HepG2 (cell line): ENCODE results near the gene CABLES2. TPM values are rescaled to one million over a fixed set of nuclear protein-coding genes. Genes with fewer than 3 reads are reported as not detected.

ENCODE experiments used
- ATAC-seq: fragments of 200-7000 bp; cut with Tn5 transposase; 3 replicates; pipeline ENCODE4 v1.9.1; 2020; ENCODE audit warnings: mild to moderate bottlenecking, moderate library complexity
- BruUV-seq: library from RNA; stranded (reverse); fragments of 400-500 nt; replicated peaks from 2 replicates; lab custom pipeline; 2021; lab: Mats Ljungman, UMichigan
- CTCF ChIA-PET: fragments of 300-600 bp; formaldehyde crosslinking; extraction: SDS; loops from one replicate; lab custom pipeline; 2021; ENCODE audit warnings: low total read pairs, inconsistent platforms, low intra/inter-chr PET ratio; lab: Yijun Ruan, JAX
- POLR2A ChIA-PET: fragments of 350-600 bp; sonication (Branson Sonifier 250); formaldehyde crosslinking; loops from one replicate; lab custom pipeline; 2020; ENCODE audit warnings: antibody characterized with exemption, inconsistent platforms; lab: Yijun Ruan, JAX
- DNase-seq: peaks from one replicate; pipeline ENCODE4 v3.0.0-alpha.2; 2015; ENCODE audit warnings: low spot score
- FAIRE-seq: peaks from 3 replicates; lab custom pipeline; 2011; peaks lifted over from hg19 to GRCh38; lab: Jason Lieb, UNC
- H2AFZ ChIP-seq: one replicate; pipeline ENCODE4 v1.6.1; 2011; ENCODE audit warnings: low read length, inconsistent platforms
- H3K27ac ChIP-seq: fragments of 300-600 bp; 3 replicates; pipeline ENCODE4 v1.8.0; 2011; ENCODE audit warnings: mixed run types, mild to moderate bottlenecking, mixed read lengths, low read length, inconsistent platforms; ENCODE audit not compliant: insufficient read depth; ENCODE audit errors: extremely low read length
- H3K27me3 ChIP-seq, 2 experiments: fragments of 200-600 bp in 1 of 2; 2 replicates in 1 of 2; 3 replicates in 1 of 2; pipeline versions ENCODE4 v1.6.0 to v1.8.0; 2011; ENCODE audit warnings: low read length in 2 of 2, mild to moderate bottlenecking in 2 of 2, moderate library complexity in 2 of 2, inconsistent platforms in 1 of 2; ENCODE audit not compliant: insufficient read depth in 2 of 2, control insufficient read depth in 1 of 2
- H3K36me3 ChIP-seq, 2 experiments: fragments of 200-600 bp in 1 of 2; replicated peaks in 1 of 2; 2 replicates in 1 of 2; 3 replicates in 1 of 2; pipeline versions ENCODE4 v1.5.1 to v1.8.0; 2011; ENCODE audit warnings: low read length in 2 of 2, inconsistent platforms in 1 of 2; ENCODE audit not compliant: insufficient read depth in 2 of 2, control insufficient read depth in 1 of 2
- H3K4me1 ChIP-seq: 2 replicates; pipeline ENCODE4 v1.5.1; 2012; ENCODE audit warnings: low read length, inconsistent platforms; ENCODE audit not compliant: insufficient read depth
- H3K4me2 ChIP-seq: 2 replicates; pipeline ENCODE4 v1.6.0; 2011; ENCODE audit warnings: low read depth, low read length, inconsistent platforms
- H3K4me3 ChIP-seq, 3 experiments: fragments of 200-600 bp in 1 of 3; sonication (generic), shearing (Covaris generic) in 1 of 3; replicated peaks in 1 of 3; 2 replicates each; pipeline ENCODE4 v1.5.1; 2011 to 2016; ENCODE audit warnings: low read length in 3 of 3, inconsistent platforms in 2 of 3, low read depth in 2 of 3, mild to moderate bottlenecking in 2 of 3, control low read depth in 1 of 3, mixed read lengths in 1 of 3; ENCODE audit not compliant: insufficient read depth in 1 of 3
- H3K79me2 ChIP-seq: one replicate; pipeline ENCODE4 v1.6.1; 2011; ENCODE audit warnings: low read length, inconsistent platforms; ENCODE audit not compliant: insufficient read depth
- H3K9ac ChIP-seq: 2 replicates; pipeline ENCODE4 v1.6.0; 2011; ENCODE audit warnings: mild to moderate bottlenecking, low read depth, low read length, inconsistent platforms; ENCODE audit not compliant: insufficient read depth
- H3K9me3 ChIP-seq: 2 replicates; pipeline ENCODE4 v1.5.1; 2012; ENCODE audit warnings: mild to moderate bottlenecking, low read length
- H4K20me1 ChIP-seq: 2 replicates; pipeline ENCODE4 v1.6.0; 2011; ENCODE audit warnings: inconsistent platforms, mild to moderate bottlenecking, low read length, moderate library complexity; ENCODE audit not compliant: insufficient read depth
- AGO2 ChIP-seq: fragments of 200-400 bp; formaldehyde crosslinking; optimal IDR thresholded peaks from 2 replicates; pipeline ENCODE3; 2017; ENCODE audit warnings: mild to moderate bottlenecking, low read depth, low read length, moderate library complexity
- FOXJ3 ChIP-seq: sonication (generic); formaldehyde crosslinking; IDR thresholded peaks from 2 replicates; pipeline ENCODE4 v1.4.0; 2020; ENCODE audit warnings: missing genetic modification reagents, mild to moderate bottlenecking, borderline replicate concordance
- MIER2 ChIP-seq: IDR thresholded peaks from 2 replicates; pipeline ENCODE4 v1.6.1; 2016; ENCODE audit warnings: missing biosample characterization, missing genetic modification reagents
- MLLT10 ChIP-seq: sonication (generic); formaldehyde crosslinking; IDR thresholded peaks from 2 replicates; pipeline ENCODE4 v1.4.0; 2020; ENCODE audit warnings: missing genetic modification reagents
- RBM22 ChIP-seq: fragments of 200-400 bp; formaldehyde crosslinking; optimal IDR thresholded peaks from 2 replicates; pipeline ENCODE3; 2017; ENCODE audit warnings: mild to moderate bottlenecking, low read length, moderate library complexity
- RFXAP ChIP-seq: sonication (generic); formaldehyde crosslinking; IDR thresholded peaks from 2 replicates; pipeline ENCODE4 v1.4.0; 2020; ENCODE audit warnings: missing genetic modification reagents, borderline replicate concordance
- TBP ChIP-seq: sonication (generic); formaldehyde crosslinking; IDR thresholded peaks from 2 replicates; pipeline ENCODE4 v1.5.0; 2020; ENCODE audit warnings: missing genetic modification reagents
- ZC3H13 ChIP-seq: sonication (generic); formaldehyde crosslinking; IDR thresholded peaks from 2 replicates; pipeline ENCODE4 v1.8.1; 2023; ENCODE audit warnings: mild to moderate bottlenecking, missing genetic modification reagents, moderate library complexity
- ZNF264 ChIP-seq: sonication (generic); formaldehyde crosslinking; IDR thresholded peaks from 2 replicates; pipeline ENCODE4 v1.4.0; 2020; ENCODE audit warnings: missing genetic modification reagents
- ZNF274 ChIP-seq: sonication (generic); formaldehyde crosslinking; IDR thresholded peaks from 2 replicates; pipeline ENCODE4 v1.5.1; 2020; ENCODE audit warnings: mild to moderate bottlenecking, missing genetic modification reagents
- WGBS: methylation state at CpG from one replicate; pipeline ENCODE4 v1.1.6; 2017; ENCODE audit warnings: low lambda C conversion rate; 5-methylcytosine and 5-hydroxymethylcytosine counted together
- in situ Hi-C: cut with HindIII; loops from 2 replicates; pipeline ENCODE4 v1.10.0; 2017; ENCODE audit warnings: low pct_unique_long_range_greater_than_20kb; ENCODE audit not compliant: extremely low pct_ligation_motif_present
- intact Hi-C: fragments of 100-400 bp; cut with micrococcal nuclease; formaldehyde crosslinking; loops from one replicate; pipeline ENCODE4 v1.10.0; 2022; ENCODE audit not compliant: unreplicated experiment
- polyA plus RNA-seq, 8 experiments: library from polyadenylated mRNA; depleted of rRNA in 3 of 8; stranded (reverse) in 7 of 8; unstranded in 1 of 8; fragments of >200 nt; fragmentation: Illumina TruSeq in 4 of 8; extraction: Trizol in 4 of 8; gene quantifications; 2 replicates each; pipeline versions ENCODE4 v1.2.1 to v1.2.3, GENCODE V29; 2011 to 2016; ENCODE audit warnings: low read depth in 4 of 8, missing spikeins in 1 of 8, mixed read lengths in 1 of 8; ENCODE audit not compliant: insufficient read depth in 1 of 8
- total RNA-seq, 5 experiments: library from RNA; depleted of rRNA; stranded (reverse); fragments of >200 nt; fragmentation: Illumina TruSeq; extraction: Trizol; gene quantifications; 2 replicates each; pipeline ENCODE4 v1.2.3, GENCODE V29; 2016; ENCODE audit warnings: low read depth in 1 of 5
- TF ChIP-seq, protein P1 (sequence below): sonication (generic); formaldehyde crosslinking; IDR thresholded peaks from 2 replicates; pipeline ENCODE4 v1.8.1; 2023; ENCODE audit warnings: mild to moderate bottlenecking, moderate library complexity, missing genetic modification reagents
- TF ChIP-seq, protein P2 (sequence below): sonication (generic); formaldehyde crosslinking; IDR thresholded peaks from 2 replicates; pipeline ENCODE4 v1.4.0; 2020; ENCODE audit warnings: mild to moderate bottlenecking, missing genetic modification reagents
- TF ChIP-seq, protein P3 (sequence below): sonication (generic); formaldehyde crosslinking; IDR thresholded peaks from 2 replicates; pipeline ENCODE4 v1.5.1; 2020; ENCODE audit warnings: mild to moderate bottlenecking, missing genetic modification reagents, moderate library complexity

Gene CABLES2
- total and polyA plus RNA-seq, 2 of the 13 experiments (the other 11 are each of a cell fraction or from before 2014, with no cell fraction given): 5.2 to 9.7 TPM

DNA sequence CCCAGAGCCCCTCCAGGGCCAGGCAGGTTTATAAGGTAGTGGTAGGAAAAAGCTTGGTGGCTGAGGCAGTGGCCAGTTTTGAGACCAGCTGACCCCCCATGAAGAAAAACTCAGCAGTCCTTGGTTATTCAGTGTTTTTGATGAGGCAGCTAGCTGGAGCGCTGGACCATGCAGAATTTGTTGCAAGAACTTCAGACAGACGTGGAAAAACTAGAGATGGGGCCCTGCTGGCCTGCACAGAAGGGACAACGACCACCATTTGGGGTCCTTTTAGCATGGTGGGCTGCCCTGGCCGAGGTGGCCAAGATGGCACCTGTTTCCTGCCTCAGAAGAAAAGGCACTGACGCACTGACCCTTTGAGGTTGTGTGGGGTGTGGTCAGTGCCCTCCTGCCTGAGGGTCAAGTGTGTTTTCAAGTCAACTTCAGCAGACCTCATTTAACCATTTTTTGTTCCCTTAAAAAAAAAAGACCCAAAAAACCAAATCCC, 17.4 kb downstream of the CABLES2 start (continued):
- no peak for TF ChIP-seq MIER2 (CRISPR knock-in tag)
- TF ChIP-seq AGO2: peak; percentile 68
- TF ChIP-seq, protein P1, sequence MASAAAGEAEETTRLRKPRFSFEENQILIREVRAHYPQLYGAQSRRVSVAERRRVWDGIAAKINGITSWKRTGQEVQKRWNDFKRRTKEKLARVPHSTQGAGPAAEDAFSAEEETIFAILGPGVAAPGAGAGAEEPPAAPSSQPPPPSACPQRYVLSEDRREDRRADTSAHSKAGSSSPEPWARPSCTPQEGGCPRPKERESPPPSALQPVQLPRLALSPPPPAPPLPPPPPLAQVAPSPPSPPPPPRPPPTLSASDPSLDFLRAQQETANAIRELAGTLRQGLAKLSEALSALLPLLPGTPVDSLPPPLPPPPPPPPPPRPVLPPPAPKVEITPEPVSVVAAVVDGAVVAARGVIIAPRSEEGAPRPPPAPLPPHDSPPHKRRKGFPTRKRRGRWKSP (CRISPR knock-in tag): no peak
- no peak for TF ChIP-seq ZNF264

DNA sequence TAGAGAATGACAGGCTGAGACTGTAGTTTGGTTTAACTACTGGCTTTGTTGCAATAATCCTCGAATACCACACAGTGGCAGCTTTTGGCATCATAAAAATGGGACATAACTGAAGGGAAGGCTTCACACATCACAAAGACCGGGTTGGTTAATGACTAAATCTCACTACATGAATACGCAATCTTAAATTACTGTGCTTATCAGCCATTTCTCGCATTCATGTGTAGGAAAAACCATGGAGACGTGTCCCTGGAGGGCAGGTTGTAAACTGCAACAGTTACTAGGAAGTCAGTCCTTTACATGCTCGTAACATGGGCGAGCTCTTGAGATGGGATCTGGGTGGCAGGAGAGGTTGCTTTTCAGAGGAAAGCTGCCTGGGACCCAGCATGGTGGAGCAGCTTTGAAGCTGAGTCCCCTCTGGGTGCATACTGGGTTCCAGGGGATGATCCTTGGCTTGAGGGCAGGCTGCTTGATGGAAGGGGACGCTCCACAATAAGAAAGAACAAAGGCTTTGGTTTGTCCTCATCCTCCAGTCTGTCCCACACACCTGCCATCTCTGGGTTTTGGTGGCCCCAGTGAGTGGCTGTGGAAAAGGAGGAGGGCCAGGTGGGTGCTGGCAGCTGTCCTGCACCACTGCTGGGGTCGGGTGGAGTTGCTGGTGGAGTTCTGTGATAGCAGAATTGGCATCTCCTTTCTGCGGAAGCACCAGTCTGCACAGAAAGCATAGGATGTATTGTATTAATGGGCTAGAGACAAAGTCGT, 18.1 kb downstream of the CABLES2 start:
- Histone ChIP-seq H3K4me2 (peak overlapping the region; percentile 97), H3K9ac (0 out of 2 replicates have a peak overlapping the region, but pooled peaks have one; percentile 1), H3K9me3 (no peaks in the 10 kb centered on the region), H3K79me2 (peaks cover 40% of the 10 kb centered on the region), H3K4me1 (peaks cover 29% of the 10 kb centered on the region), H2AFZ (no peak overlapping the region), H3K27me3 (no peaks in the 10 kb centered on the region; a peak in 2 of 5 replicates), H3K4me3 (no peak overlapping the region; a peak in 1 of 6 replicates), H4K20me1 (peaks cover 15% of the 10 kb centered on the region), H3K27ac (peak overlapping the region; percentile 0), H3K36me3 (peaks cover 19 to 42% of the 10 kb centered on the region in 2 experiments)
- CTCF ChIA-PET: no interaction called here
- peak; percentile 34 for FAIRE-seq
- DNase-seq: no peak
- in situ Hi-C loops (no loop called here), intact Hi-C loops (no loop called here)
- POLR2A ChIA-PET: interaction anchor here (1.1 to 4.5 kb wide), 3 partner anchors 13 to 22 kb away, joined by 3 to 31 read pairs (median 6); no protein-coding TSS in a partner anchor
- ATAC-seq: no peak
- 95% methylated on average over 11 of the region's 11 CpGs for WGBS
- BruUV-seq: no TSS peak
- peak; percentile 53; the same call in 1 of the 2 replicates for TF ChIP-seq RFXAP (CRISPR knock-in tag)
- TF ChIP-seq MLLT10 (CRISPR knock-in tag): peak; percentile 72; the same call in 1 of the 2 replicates
- TF ChIP-seq, protein P2, sequence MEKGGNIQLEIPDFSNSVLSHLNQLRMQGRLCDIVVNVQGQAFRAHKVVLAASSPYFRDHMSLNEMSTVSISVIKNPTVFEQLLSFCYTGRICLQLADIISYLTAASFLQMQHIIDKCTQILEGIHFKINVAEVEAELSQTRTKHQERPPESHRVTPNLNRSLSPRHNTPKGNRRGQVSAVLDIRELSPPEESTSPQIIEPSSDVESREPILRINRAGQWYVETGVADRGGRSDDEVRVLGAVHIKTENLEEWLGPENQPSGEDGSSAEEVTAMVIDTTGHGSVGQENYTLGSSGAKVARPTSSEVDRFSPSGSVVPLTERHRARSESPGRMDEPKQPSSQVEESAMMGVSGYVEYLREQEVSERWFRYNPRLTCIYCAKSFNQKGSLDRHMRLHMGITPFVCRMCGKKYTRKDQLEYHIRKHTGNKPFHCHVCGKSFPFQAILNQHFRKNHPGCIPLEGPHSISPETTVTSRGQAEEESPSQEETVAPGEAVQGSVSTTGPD (CRISPR knock-in tag): no peak
- peak; percentile 91 for TF ChIP-seq RBM22
- TF ChIP-seq FOXJ3 (CRISPR knock-in tag): 0 out of 2 replicates have a peak, but pooled peaks have one; percentile 16
- TF ChIP-seq ZC3H13 (CRISPR knock-in tag): peak; percentile 88; the same call in 1 of the 2 replicates
- 0 out of 2 replicates have a peak, but pooled peaks have one; percentile 14 for TF ChIP-seq TBP
- TF ChIP-seq, protein P3, sequence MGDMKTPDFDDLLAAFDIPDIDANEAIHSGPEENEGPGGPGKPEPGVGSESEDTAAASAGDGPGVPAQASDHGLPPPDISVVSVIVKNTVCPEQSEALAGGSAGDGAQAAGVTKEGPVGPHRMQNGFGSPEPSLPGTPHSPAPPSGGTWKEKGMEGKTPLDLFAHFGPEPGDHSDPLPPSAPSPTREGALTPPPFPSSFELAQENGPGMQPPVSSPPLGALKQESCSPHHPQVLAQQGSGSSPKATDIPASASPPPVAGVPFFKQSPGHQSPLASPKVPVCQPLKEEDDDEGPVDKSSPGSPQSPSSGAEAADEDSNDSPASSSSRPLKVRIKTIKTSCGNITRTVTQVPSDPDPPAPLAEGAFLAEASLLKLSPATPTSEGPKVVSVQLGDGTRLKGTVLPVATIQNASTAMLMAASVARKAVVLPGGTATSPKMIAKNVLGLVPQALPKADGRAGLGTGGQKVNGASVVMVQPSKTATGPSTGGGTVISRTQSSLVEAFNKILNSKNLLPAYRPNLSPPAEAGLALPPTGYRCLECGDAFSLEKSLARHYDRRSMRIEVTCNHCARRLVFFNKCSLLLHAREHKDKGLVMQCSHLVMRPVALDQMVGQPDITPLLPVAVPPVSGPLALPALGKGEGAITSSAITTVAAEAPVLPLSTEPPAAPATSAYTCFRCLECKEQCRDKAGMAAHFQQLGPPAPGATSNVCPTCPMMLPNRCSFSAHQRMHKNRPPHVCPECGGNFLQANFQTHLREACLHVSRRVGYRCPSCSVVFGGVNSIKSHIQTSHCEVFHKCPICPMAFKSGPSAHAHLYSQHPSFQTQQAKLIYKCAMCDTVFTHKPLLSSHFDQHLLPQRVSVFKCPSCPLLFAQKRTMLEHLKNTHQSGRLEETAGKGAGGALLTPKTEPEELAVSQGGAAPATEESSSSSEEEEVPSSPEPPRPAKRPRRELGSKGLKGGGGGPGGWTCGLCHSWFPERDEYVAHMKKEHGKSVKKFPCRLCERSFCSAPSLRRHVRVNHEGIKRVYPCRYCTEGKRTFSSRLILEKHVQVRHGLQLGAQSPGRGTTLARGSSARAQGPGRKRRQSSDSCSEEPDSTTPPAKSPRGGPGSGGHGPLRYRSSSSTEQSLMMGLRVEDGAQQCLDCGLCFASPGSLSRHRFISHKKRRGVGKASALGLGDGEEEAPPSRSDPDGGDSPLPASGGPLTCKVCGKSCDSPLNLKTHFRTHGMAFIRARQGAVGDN (CRISPR knock-in tag): 0 out of 2 replicates have a peak, but pooled peaks have one; percentile 25
- TF ChIP-seq ZNF274: peak; percentile 52; the same call in 1 of the 2 replicates
